Stimulated activated CD4-positive, alpha-beta T cell treated with anti-CD3 and anti-CD28 coated beads, Interleukin-2, amount 100 ng/mL, for 24 hours (primary cell): ENCODE measurements around the gene LIN9.
"Not testable (repeated sequence)": the region's sequence is repeated elsewhere in the genome, so short reads cannot be mapped to it uniquely, and the experiment has no call there.

ENCODE experiments used
- DNase-seq, 2 donors: peaks; one replicate each; pipeline ENCODE4 v3.0.0-alpha.2; 2020

LIN9 gene

DNA sequence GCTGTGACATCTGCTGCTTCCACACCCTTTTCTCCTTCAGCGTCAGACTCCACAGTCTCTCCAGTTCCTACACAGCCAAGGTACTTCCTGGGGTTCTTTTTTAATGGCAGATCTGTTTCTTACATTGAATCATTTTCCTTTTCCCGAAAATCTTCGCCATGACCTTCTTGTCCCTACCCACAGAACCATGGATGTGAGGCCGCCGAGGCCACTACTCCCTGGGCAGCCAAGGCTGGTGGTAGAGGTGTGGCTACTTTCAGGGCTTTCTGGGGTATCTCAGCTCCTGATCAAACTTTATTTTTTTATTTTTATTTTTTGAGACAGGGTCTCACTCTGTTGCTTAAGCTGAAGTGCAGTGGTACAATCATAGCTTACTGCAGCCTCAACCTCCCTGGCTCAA is 9.5 kb upstream of the LIN9 start:
- DNase-seq, result no peak

DNA sequence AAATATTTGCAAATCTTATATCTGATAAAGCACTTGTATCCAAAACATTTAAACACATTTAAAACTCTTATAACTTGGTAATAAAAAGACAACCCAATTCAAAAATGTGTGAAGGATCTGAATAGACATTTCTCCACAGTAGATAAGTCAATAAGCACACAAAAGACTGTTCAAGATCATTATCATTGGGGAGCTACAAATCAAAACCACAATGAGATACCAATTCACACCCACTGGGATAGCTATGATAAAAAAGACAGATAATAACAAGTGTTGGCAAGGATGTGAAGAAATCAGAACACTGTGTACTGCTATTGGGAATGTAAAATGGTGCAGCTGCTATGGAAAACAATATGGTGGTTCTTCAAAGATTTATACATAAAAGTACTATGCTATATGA is 5.1 kb upstream of the LIN9 start:
- no peak for DNase-seq

DNA sequence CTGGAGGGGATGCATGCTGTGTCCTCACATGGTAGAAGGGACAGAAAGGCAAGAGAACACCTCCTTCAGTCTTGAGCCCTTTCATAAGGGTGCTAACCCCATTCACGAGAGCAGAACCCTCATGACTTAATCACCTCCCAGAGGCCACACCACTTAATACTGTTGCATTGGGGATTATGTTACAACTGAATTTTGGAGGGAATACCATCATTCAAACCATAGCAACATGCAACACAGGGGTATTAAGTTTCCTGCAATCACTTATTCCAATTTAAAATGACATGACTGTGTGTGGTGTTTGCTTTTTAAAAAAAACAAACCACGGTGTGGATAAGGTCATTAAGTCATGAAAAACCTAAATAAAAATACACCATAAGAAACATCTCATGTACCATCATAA is 3.1 kb upstream of the LIN9 start:
- no peak for DNase-seq

DNA sequence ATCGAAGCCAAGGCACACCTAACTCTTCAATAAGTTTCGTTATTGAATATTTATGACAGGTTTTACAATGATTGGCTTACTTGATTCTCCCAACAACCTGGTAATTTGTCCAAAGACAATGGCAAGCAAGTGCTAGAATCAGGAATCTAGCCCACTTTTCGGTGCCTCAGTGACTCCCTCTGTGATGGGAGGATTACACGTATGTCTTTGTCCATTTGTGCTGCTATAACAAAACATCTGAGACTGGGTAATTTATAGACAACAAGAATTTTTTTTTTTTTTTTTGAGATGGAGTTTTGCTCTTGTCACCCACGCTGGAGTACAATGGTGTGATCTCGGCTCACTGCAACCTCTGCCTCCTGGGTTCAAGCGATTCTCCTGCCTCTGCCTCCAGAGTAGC is 2.4 kb upstream of the LIN9 start:
- DNase-seq, result no peak

DNA sequence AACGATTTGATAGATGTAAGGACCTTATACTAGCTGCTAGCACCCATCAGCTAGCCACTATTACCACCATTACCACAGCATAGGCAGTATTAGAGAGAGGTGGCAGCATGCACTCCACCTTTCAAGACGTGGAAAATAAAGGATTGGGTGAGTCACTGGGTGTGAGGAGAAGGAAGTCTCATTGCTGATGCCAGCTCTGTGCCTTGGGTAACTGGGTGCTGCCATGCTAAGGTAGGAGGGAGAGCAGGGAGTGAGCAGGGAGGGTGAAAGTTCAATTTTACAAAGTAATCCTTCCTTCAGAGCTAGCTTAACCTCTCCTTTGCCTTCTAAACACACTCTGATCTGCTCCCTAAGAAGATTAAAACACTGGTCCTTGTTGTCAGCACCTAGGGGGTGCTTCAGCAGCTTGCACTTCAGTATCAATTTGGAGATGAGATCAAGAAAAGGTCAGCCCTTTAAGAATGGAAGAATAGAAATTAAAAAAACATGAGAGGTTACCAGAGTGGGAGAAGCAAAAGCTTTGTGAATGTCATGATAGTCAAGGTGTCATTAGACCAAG is 1.8 kb upstream of the LIN9 start:
- no peak for DNase-seq

DNA sequence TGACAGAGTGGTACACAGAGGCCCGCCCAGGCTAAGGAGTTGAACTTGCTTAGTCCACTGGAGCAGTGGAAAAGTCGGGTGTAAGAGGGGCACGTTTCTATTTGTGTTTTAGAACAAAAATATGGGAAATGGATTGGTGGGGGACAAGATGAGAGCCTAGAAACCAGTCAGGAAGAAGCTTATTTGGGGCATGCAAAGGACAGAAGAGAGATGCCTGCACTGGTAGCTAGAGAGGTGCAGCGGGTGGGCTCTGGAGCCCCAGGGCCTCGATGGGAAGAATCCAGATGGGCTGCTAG is 1.2 kb upstream of the LIN9 start:
- no peak for DNase-seq

DNA sequence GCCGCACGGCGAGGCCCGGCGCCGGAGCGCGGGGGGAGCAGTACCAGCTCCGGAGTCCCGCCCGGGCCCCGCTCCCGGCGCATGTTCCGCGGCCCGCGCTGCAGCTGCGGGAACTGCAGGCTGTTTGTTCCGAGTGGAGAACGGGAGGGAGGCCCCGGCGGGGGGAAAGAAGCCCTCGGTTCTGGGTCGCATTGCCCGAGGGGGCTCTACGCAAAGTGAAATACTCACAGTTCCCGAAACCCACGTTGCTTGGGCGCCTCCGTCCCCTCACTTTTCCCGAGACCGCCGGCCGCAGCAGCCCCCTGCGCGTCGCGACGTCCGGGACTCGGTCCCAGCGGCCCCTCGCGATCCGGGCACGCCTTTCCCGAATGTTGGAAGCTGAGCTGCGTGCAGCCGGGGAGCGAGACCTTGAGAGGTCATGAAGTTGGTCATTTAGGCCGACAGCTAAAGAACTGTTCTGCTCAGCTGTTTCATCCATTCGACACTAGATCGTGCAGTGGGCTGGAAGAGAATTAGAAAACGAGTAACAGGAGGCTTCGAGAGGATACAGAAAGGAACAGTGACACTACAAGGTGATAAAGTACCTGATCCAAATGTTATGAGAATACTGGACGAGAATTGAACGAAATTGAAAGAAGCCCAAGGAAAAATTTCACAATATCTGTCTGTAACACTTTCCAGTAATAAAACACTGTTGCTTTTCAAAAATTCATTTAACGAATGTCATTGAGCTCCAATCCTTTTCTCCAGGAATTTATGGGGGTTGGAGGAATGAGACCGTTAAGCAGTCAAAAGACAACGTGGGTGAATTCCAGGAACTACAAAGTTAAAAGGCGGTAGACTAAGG is 657 bp upstream of the LIN9 start:
- no peak for DNase-seq

DNA sequence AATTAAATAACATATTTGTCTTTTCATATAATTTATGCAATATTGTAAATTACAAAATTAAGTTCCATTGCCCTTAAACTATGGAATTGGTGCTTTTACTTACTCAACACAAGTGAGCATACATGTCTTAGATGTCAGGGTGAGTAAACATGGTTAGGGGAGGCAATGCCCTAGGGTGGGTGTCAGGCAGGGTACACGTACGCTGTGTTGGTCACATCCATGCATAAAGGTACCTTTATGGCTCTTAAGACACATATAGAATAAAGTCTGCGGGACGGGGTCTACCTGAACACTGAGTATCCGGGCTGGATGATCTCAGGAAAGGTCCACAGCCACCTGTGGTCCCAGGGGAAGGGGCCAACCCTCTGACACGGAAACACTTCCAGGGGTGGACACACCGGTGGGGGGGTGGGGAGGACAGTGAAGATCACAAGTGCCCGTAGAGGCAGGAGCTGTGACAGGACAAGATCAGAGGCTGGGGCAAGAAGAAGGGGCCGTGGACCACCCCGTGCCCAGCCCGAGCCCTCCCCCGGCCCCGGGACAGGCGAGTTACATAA is 720 bp downstream of the LIN9 start:
- DNase-seq, result peak in 1 of 2 donors; percentile 30

DNA sequence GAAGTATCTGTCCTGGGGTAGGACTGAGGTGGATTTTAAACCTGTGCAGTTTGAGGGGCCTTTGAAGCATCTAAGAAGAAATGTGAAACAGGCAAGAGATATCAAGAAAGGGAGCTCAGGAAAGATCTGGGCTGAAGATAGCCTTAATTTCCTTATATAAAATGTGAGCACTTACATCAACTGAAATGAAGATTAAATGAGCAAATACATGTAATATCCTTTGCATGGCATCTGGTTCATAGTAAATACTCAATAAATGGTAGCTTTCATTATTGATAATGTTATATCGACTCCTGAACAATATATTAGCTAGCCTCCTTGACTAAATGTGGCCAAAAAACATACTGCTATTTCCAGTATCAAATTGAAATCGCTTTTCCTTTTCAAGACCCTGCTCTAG is 2.5 kb downstream of the LIN9 start:
- DNase-seq, result no peak

DNA sequence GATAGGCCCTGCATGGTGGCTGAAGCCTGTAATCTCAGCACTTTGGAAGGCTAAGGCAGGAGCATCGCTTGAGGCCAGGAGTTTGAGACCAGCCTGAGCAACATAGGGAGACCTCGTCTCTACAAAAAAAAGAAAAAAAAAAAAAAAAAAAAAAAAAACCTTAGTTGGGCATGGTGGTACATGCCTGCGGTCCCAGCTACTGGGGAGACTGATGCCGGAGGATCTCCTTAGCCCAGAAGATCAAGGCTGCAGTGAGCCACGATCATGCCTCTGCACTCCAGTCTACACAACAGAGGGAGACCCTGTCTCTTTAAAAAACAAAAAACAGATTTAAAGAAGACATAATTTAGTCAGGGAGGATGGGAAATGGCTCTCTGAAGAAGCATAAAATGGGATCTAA is 3.8 kb downstream of the LIN9 start:
- no peak for DNase-seq

DNA sequence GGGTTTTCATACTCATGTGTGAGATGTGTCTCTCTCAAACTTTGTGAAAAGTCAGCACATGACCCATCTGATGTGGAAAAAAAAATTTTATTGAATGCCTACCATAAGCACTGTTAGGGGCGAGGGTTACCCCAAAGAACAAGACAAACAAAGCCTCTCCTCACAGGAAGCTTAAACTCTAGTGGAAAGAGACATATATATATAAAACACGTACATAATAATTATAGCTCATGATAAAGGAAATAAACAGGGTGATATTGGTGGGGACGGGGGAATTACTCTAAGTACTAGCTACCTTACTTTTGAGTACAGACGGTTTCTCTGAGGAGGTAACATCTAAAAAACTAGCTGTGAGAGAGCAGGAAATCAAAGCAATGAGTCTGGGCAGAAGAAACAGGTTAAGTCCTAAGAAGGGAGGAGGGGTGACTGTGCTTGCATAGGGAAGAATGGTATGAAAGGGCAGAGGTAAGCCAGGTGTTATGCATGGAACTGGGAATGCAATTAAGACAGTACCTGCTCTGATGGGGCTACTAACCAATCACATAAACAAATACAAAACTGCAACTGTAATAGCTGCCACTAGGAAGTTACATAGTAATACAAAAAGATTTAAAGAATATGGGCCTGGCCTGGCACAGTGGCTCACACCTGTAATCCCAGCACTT is 4.5 kb downstream of the LIN9 start:
- no peak for DNase-seq

DNA sequence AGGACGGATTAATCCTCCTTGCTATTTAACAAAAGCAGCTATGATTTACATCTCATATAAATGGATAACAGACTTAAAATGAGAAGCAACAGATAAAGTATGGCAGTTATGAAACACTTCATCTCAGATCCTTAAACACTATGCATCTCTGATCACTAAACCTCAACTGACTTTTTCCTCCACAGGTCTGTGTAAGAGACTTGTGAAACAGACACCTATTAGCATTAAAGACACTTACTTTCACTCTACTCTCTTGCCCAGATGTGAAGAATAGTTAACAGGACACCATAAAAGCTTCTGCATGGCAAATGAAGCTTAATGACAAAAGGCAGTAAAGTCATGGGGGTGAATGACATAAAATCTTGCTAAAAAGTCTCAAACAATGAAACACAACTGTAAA is 6.2 kb downstream of the LIN9 start:
- DNase-seq, result no peak

DNA sequence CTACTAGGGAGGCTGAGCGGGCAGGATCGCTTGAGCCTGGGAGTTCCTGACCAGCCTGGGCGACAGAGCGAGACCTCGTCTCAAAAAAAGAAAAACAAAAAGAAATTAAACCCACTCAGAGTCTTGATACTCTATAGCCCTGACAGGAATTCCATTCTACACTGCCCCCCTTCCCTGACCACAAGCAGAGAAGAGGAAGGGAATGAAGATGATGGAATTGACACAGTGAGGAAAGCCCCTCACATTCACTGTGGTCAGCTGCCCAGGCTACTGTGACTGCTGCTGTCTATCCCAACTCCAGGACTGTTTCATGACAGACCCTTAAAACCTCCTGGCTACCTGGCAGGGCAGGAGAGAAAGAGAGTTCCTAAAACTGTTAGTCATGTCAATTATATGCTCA is 12.1 kb downstream of the LIN9 start:
- DNase-seq, result no peak

DNA sequence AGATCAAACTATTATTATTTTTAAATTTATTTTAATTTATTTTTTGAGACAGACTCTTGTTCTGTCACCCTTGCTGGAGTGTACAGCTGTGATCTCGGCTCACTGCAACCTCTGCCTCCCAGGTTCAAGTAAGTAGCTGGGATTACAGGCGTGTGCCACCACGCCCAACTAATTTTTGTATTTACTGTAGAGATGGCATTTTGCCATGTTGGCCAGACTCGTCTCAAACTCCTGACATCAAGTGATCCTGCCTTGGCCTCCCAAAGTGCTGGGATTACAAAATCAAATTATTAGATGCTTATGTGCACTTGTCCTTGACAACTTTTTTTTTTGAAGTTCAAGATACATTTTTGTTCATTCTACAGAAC is 15.4 kb downstream of the LIN9 start:
- no peak for DNase-seq

DNA sequence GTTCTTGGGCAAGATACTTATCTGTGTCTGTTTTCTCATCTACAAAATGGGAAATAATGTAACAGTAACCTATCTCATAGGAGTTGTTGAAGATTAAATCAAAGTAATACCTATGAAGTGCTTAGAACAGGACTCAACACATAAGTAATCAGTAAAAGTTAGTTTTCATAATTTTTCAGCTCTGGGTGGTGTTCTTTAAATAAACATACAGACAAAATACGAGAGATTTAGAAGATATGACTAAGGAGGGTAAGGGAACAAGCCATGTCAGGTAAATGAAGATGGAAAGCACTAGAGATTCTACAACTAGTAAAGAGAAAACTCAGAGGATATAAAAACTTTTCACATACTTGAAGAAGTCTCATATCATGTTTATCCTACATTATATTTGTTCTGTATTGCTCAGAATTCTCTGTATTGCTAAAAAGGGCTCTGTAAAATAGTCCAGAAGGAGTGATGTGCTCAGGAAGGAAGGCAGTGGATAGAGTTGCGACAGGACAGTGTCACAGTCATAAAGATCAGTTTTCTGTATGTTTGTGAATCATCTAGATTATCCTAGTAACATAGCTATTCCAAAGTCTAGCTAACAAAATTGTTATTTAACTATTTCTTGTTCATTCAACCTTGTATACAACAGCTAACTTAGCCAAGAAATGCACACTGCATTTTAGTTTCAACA is 16.0 kb downstream of the LIN9 start:
- DNase-seq, result no peak

DNA sequence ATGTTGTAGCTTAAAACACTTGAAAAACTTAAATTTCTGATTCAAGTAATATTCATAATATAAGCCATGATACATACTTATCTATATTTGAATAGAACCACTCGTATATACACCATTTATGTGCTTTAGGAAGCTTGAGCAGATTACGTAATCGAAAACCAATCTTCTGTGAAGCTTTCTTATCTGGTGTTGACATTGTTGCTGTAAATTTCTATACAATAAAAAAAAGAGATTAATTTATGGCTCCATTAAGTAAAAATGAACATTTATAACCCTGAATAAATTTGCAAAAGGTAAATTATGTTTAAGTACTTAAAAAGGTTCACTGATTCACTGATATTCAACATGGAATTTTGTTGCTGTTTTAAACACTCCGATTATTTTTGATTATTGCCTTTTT is 21.4 kb downstream of the LIN9 start:
- DNase-seq, result no peak

DNA sequence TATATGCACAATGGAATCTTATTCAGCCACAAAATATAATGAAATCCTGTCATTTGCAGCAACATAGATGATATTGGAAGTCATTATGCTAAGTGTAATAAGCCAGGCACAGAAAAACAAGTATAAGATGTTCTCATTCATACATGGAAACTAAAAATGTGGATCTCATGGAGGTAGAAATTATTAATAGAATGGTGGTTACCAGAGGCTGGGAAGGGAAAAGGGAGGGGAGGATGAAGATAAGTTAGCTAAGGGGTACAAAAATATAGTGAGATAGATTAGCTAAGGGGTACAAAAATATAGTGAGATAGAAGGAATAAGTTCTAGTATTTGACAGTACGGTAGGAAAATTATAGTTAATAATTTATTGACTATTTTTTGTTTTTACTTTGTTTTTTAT is 27.9 kb downstream of the LIN9 start:
- no peak for DNase-seq

DNA sequence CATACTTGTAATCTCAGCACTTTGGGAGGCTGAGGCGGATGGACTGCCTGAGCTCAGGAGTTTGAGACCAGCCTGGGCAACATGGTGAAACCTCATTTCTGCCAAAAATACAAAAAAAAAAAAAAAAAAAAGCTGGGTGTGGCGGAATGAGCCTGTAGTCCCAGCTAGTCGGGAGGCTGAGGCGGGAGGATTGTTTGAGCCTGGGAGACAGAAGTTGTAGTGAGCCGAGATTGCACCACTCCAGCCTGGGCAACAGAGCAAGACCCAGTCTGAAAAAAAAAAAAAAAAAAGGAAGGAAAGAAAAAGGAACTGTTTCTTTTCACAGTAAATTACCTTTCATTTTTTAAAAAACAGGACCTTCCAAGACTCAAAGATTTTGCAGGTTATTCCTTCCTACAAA is 29.5 kb downstream of the LIN9 start:
- no peak for DNase-seq

DNA sequence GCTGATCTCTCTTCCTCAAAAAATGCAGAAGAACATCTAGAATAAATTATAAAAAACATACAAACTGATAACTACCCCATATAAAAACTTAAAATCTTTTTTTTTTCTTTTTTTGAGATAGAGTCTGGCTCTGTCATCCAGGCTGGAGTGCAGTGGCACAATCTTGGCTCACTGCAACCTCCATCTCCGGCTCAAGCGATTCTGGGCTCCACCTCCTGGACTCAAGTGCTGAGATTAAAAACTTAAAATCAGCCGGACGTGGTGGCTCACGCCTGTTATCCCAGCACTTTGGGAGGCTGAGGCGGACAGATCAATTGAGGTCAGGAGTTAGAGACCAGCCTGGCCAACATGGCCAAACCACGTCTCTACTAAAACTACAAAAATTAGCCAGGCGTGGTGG is 31.1 kb downstream of the LIN9 start:
- DNase-seq, result no peak

DNA sequence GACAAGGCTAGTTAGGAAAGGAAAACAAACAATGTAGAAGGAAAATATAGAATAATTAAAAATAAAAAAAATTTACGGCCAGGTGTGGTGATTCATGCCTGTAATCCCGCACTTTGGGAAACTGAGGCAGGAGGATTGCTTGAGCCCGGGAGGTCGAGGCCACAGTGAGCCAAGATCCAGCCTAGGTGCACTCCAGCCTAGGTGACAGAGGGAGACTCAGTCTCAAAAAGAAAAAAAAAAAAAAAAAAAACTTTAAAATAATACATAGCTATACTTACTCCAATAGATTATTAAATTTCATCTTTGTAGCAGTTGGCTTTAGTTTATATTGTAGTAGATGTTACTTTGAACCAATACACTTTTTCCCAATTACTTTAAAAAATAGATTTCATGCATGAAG is 32.0 kb downstream of the LIN9 start:
- DNase-seq, result no peak

DNA sequence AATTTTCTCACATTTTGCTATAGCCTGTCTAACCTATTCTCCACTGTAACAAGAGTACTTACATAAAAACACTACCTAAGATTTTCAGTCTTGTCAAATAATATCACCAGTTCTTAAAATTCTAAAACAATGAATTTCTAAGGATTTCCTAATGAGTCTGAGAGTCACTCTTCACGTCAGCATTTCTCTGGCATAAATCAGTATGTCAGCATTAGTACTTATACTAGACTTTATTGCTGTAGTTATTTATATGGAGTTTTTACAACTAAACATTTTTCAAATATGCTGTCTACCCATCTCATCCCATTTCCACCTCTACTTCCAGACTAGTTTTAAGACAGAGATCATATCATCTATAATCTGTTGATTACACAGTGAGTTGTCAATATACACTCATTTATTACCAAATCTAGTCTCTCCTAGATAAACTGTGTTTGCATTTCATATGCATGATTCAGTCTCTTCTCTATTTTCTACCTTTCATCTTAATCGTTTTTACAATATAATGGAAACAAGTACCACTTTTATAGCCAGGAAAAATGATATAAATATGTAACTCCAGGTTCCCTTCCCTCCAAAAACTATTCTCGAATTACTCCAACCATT is 32.8 kb downstream of the LIN9 start:
- DNase-seq, result no peak

DNA sequence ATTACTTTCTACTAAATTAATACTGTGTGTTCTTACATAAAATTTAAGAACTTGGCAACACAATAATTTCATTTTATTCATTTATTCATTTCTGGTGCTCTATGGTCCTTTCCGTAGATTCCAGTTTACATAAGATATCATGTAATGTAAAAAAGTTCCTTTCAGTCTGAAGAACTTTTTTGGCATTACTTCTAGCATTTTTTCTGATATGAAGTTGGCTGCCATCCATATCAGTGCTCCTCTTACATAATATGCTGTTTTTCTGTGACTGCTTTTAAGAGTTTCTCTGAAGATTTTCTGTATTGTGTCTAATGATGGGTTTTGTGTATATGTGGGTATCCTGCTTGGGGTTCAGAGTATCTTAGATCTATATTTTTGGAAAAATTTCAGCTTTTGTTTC is 34.8 kb downstream of the LIN9 start:
- DNase-seq, result no peak

DNA sequence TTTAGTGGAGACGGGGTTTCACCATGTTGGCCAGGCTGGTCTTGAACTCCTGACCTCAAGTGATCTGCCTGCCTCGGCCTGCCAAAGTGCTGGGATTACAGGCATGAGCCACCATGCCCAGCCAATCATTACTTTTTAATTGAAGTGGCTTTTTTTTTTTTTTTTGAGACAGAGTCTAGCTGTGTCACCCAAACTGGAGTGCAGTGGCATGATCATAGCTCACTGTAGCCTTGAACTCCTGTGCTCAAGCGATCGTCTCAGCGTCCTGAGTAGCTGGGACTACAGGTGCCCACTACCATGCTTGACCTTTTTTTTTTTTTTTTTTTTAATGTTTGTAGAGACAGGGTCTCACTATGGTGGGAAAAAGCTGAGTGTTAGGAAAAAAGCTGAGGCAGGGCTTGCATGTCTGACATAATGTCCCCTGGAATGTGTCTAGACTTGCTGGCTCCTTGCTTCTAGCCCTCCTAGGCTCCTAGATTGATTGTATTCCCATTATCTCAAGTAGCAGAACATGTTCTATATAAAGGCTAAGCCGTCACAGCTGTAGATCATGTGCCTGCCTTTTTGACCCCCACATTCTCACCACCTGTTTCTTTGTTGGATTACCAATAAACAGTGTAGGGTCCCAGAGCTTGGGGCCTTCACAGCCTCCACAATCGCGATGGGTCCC is 36.6 kb downstream of the LIN9 start:
- DNase-seq, result not testable (repeated sequence)
